Measurements from ENCODE around the gene CA5B.

DNA sequence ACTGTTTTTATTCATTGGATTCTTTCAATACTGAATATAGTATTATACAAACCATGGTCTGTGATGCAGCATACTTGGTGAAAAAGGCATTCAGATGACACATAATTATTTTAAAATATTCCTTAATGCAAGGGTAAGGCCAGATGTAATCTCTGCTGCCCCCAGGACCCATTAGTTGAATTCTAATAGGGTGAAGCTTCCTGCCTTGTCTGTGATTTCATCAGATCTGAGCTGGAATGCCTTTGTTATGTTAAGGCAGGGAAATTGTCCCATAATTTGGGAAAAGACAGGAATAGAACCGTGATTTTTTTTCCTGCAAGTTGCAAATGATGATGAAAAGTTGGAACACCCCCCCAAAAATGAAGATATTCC is 78.4 kb downstream of the CA5B start:
- no peak for TF ChIP-seq POLR2AphosphoS5 (IDR thresholded peaks at IDR 0.05)
- TF ChIP-seq, protein P1, sequence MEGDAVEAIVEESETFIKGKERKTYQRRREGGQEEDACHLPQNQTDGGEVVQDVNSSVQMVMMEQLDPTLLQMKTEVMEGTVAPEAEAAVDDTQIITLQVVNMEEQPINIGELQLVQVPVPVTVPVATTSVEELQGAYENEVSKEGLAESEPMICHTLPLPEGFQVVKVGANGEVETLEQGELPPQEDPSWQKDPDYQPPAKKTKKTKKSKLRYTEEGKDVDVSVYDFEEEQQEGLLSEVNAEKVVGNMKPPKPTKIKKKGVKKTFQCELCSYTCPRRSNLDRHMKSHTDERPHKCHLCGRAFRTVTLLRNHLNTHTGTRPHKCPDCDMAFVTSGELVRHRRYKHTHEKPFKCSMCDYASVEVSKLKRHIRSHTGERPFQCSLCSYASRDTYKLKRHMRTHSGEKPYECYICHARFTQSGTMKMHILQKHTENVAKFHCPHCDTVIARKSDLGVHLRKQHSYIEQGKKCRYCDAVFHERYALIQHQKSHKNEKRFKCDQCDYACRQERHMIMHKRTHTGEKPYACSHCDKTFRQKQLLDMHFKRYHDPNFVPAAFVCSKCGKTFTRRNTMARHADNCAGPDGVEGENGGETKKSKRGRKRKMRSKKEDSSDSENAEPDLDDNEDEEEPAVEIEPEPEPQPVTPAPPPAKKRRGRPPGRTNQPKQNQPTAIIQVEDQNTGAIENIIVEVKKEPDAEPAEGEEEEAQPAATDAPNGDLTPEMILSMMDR (IDR thresholded peaks at IDR 0.05; ENCODE audit: poor library complexity, severe bottlenecking): no peak
- TF ChIP-seq SMC3 (conservative IDR thresholded peaks at IDR 0.05; ENCODE audit: poor library complexity): no peak
- TF ChIP-seq EZH2 (IDR thresholded peaks at IDR 0.05; ENCODE audit: borderline replicate concordance, insufficient read depth, low read length, poor library complexity, severe bottlenecking): no peak
- TF ChIP-seq TAF1 (IDR thresholded peaks at IDR 0.05; ENCODE audit: low read depth): no peak
- TF ChIP-seq MXI1 (conservative IDR thresholded peaks at IDR 0.05; ENCODE audit: poor library complexity, severe bottlenecking): no peak
- TF ChIP-seq RAD21 (conservative IDR thresholded peaks at IDR 0.05): no peak
